Hepatocyte (in vitro differentiated cells): ENCODE results near the gene LHPP. TPM values are rescaled to one million over a fixed set of nuclear protein-coding genes. Genes with fewer than 3 reads are reported as not detected.

Source experiments
- DNase-seq: peaks from one replicate; pipeline ENCODE4 v3.0.0-alpha.2; 2016; ENCODE audit warnings: low spot score
- H2AFZ ChIP-seq: fragments of 200-600 bp; sonication (generic); 2 replicates; pipeline ENCODE4 v1.6.0; 2016; ENCODE audit warnings: antibody characterized with exemption, mild to moderate bottlenecking
- H3K27ac ChIP-seq: fragments of 200-600 bp; sonication (generic); 2 replicates; pipeline ENCODE4 v1.5.1; 2016; ENCODE audit warnings: mild to moderate bottlenecking
- H3K27me3 ChIP-seq: fragments of 200-600 bp; sonication (generic); 2 replicates; pipeline ENCODE4 v1.6.1; 2016
- H3K36me3 ChIP-seq: fragments of 200-600 bp; sonication (generic); replicated peaks from 2 replicates; pipeline ENCODE4 v1.5.1; 2016; ENCODE audit warnings: low read depth; ENCODE audit not compliant: insufficient read depth
- H3K4me1 ChIP-seq: fragments of 200-600 bp; sonication (generic); 2 replicates; pipeline ENCODE4 v1.5.1; 2016; ENCODE audit warnings: mild to moderate bottlenecking, moderate library complexity; ENCODE audit not compliant: insufficient read depth
- H3K4me2 ChIP-seq: fragments of 200-600 bp; sonication (generic); 2 replicates; pipeline ENCODE4 v1.6.0; 2016
- H3K4me3 ChIP-seq: fragments of 200-600 bp; sonication (generic); 2 replicates; pipeline ENCODE4 v1.5.1; 2016; ENCODE audit warnings: mild to moderate bottlenecking
- H3K79me2 ChIP-seq: fragments of 200-600 bp; sonication (generic); 2 replicates; pipeline ENCODE4 v1.6.0; 2017; ENCODE audit warnings: mild to moderate bottlenecking
- H3K9me2 ChIP-seq: fragments of 200-600 bp; sonication (generic); replicated peaks from 2 replicates; pipeline ENCODE4 v1.6.0; 2017; ENCODE audit warnings: mild to moderate bottlenecking; ENCODE audit not compliant: insufficient read depth
- H3K9me3 ChIP-seq: fragments of 200-600 bp; sonication (generic); 2 replicates; pipeline ENCODE4 v1.5.1; 2016; ENCODE audit warnings: low read depth, mild to moderate bottlenecking
- H4K20me1 ChIP-seq: fragments of 200-600 bp; sonication (generic); 2 replicates; pipeline ENCODE4 v1.6.0; 2016; ENCODE audit warnings: mild to moderate bottlenecking; ENCODE audit not compliant: insufficient read depth, poor library complexity, severe bottlenecking
- CTCF ChIP-seq: fragments of 200-600 bp; sonication (generic); IDR thresholded peaks from 2 replicates; pipeline ENCODE4 v1.5.1; 2016; ENCODE audit warnings: antibody characterized with exemption, mild to moderate bottlenecking; ENCODE audit not compliant: poor library complexity
- EZH2 ChIP-seq: fragments of 200-600 bp; sonication (generic); IDR thresholded peaks from 2 replicates; pipeline ENCODE4 v1.6.1; 2016; ENCODE audit warnings: antibody characterized with exemption, mild to moderate bottlenecking, borderline replicate concordance
- EZH2phosphoT487 ChIP-seq: fragments of 200-600 bp; sonication (generic); IDR thresholded peaks from one replicate; pipeline ENCODE4 v1.6.1; 2018; ENCODE audit warnings: antibody characterized with exemption, mild to moderate bottlenecking, low read depth, moderate library complexity; ENCODE audit not compliant: unreplicated experiment, severe bottlenecking
- WGBS: methylation state at CpG from one replicate; pipeline ENCODE4 v1.1.6; 2016; ENCODE audit warnings: low lambda C conversion rate; ENCODE audit errors: missing lambda C conversion rate; 5-methylcytosine and 5-hydroxymethylcytosine counted together
- polyA plus RNA-seq: library from polyadenylated mRNA; unstranded; fragments of >200 nt; fragmentation: Nextera tagmentation; extraction: Ambion mirVana; gene quantifications from 2 replicates; pipeline ENCODE4 v1.2.1, GENCODE V29; 2016
- total RNA-seq: library from RNA; depleted of rRNA; stranded (reverse); fragments of >200 nt; gene quantifications from 2 replicates; pipeline ENCODE4 v1.2.3, GENCODE V29; 2014

Gene LHPP
- total and polyA plus RNA-seq, 2 experiments from 2014 or later, result 29.4 to 30.3 TPM

DNA sequence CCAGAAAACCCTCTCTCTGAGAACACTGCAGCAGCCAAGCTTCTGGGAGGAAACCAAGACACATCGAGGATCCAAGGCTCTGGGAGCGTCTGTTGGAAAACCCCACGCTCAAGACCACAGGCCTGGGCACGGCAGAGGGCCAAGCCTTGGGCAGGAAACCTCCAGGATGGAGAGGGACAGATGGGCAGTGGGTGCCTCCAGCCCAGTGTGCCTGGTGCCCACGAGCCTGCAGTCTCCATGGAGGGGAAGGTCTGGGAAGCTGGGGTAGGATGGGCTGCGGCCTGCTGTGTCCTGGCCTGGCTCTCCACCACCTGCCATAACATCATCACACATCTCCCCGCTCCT lies 186.5 kb downstream of the LHPP start:
- Histone ChIP-seq H3K27ac (no peak overlapping the region), H3K4me1 (peaks cover 21% of the 10 kb centered on the region), H3K9me2 (no peaks in the 10 kb centered on the region), H3K4me2 (no peak overlapping the region), H4K20me1 (peaks cover 2% of the 10 kb centered on the region), H3K36me3 (no peaks in the 10 kb centered on the region), H2AFZ (no peak overlapping the region), H3K4me3 (no peak overlapping the region), H3K79me2 (peaks cover 43% of the 10 kb centered on the region), H3K27me3 (no peaks in the 10 kb centered on the region), H3K9me3 (no peaks in the 10 kb centered on the region)
- no peak for TF ChIP-seq EZH2
- no peak for TF ChIP-seq CTCF
- TF ChIP-seq EZH2phosphoT487, result no peak
- 96% methylated on average over 5 of the region's 7 CpGs for WGBS
- no peak for DNase-seq

- no peaks in the 10 kb centered on the region for H3K9me2 ChIP-seq
- H3K4me3 ChIP-seq, result no peak overlapping the region
- no peaks in the 10 kb centered on the region for H3K36me3 ChIP-seq
- peaks cover 2% of the 10 kb centered on the region for H4K20me1 ChIP-seq
- H3K4me1 ChIP-seq, result peaks cover 21% of the 10 kb centered on the region
- no peak for TF ChIP-seq CTCF
- no peaks in the 10 kb centered on the region for H3K9me3 ChIP-seq
- H2AFZ ChIP-seq, result no peak overlapping the region
- H3K27ac ChIP-seq, result peak overlapping the region; percentile 61
- no peaks in the 10 kb centered on the region for H3K27me3 ChIP-seq
- H3K79me2 ChIP-seq, result peaks cover 42% of the 10 kb centered on the region
- DNase-seq, result peak; percentile 68
- no peak overlapping the region for H3K4me2 ChIP-seq
- WGBS, result 70% methylated on average over 9 of the region's 9 CpGs
These were observed 187.1 kb downstream of the LHPP start for GRCh38 chr10:124648738-124649137.

DNA sequence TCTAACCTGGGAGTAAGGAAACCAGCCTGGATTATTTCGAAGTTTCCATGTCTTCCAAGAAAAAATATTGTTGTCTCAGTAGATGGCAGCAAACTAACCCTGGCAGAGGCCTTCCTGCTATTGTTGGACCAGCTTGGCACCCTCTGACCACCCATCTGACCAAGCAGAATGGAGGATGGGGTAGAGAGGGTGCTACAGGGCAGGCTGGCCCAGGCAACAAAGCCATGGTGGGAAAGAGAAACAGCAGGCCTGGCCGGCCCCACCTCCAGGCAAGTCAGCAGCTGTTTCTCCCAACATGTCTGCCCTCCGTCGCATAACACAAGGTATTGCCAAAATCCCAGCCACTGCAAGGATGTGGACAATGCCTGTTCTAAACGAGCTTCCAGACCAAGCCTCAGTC lies 187.6 kb downstream of the LHPP start:
- peaks cover 42% of the 10 kb centered on the region for H3K79me2 ChIP-seq
- WGBS, result 65% methylated on average over 5 of the region's 5 CpGs
- H3K4me2 ChIP-seq, result no peak overlapping the region
- H2AFZ ChIP-seq, result no peak overlapping the region
- DNase-seq, result no peak
- H3K4me3 ChIP-seq, result no peak overlapping the region
- peaks cover 21% of the 10 kb centered on the region for H3K4me1 ChIP-seq
- H4K20me1 ChIP-seq, result peaks cover under 1% of the 10 kb centered on the region
- H3K27me3 ChIP-seq, result no peaks in the 10 kb centered on the region
- no peaks in the 10 kb centered on the region for H3K36me3 ChIP-seq
- no peaks in the 10 kb centered on the region for H3K9me2 ChIP-seq
- peak overlapping the region; percentile 61 for H3K27ac ChIP-seq
- H3K9me3 ChIP-seq, result no peaks in the 10 kb centered on the region
- TF ChIP-seq EZH2 (no peak), CTCF (no peak), EZH2phosphoT487 (no peak)

DNA sequence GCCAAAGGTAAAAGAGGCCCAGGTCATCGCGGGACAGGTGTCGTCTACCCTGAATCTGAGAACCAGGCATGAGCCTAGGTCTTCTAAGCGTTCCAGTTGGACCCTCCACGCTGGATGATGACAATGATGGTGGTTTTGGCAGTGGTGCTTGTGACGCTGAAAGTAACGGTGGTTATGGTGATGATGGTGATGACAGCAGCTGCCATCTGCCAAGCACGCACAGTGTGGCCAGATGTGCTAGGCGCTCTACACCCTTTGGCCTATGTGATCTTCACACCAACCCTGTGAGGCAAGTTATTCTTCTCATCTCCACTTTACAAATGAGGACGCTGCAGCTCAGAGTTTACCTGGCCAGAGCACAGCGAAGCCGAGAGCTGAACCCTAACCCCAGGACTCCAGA lies 188.6 kb downstream of the LHPP start:
- peaks cover 34% of the 10 kb centered on the region for H3K79me2 ChIP-seq
- H3K4me3 ChIP-seq, result no peak overlapping the region
- no peaks in the 10 kb centered on the region for H3K36me3 ChIP-seq
- TF ChIP-seq EZH2 (no peak), CTCF (no peak), EZH2phosphoT487 (no peak)
- H3K4me1 ChIP-seq, result peaks cover 21% of the 10 kb centered on the region
- DNase-seq, result no peak
- no peaks in the 10 kb centered on the region for H3K27me3 ChIP-seq
- WGBS, result 97% methylated on average over 12 of the region's 12 CpGs
- no peak overlapping the region for H3K4me2 ChIP-seq
- no peaks in the 10 kb centered on the region for H3K9me3 ChIP-seq
- no peak overlapping the region for H2AFZ ChIP-seq
- H3K9me2 ChIP-seq, result no peaks in the 10 kb centered on the region
- H4K20me1 ChIP-seq, result no peaks in the 10 kb centered on the region
- no peak overlapping the region for H3K27ac ChIP-seq
